Epidermal melanocyte (primary cell): Measurements from ENCODE around the gene ARID4A.
A peak's percentile ranks its signal among the peaks of the same experiment; 100 is the strongest.
"Not testable (repeated sequence)": the region's sequence is repeated elsewhere in the genome, so short reads cannot be mapped to it uniquely, and the experiment has no call there.

ENCODE experiments used
- DNase-seq: peaks from one replicate; pipeline ENCODE4 v3.0.0; 2011; ENCODE audit warnings: low spot score; ENCODE audit not compliant: insufficient read length

ARID4A gene, protein sequence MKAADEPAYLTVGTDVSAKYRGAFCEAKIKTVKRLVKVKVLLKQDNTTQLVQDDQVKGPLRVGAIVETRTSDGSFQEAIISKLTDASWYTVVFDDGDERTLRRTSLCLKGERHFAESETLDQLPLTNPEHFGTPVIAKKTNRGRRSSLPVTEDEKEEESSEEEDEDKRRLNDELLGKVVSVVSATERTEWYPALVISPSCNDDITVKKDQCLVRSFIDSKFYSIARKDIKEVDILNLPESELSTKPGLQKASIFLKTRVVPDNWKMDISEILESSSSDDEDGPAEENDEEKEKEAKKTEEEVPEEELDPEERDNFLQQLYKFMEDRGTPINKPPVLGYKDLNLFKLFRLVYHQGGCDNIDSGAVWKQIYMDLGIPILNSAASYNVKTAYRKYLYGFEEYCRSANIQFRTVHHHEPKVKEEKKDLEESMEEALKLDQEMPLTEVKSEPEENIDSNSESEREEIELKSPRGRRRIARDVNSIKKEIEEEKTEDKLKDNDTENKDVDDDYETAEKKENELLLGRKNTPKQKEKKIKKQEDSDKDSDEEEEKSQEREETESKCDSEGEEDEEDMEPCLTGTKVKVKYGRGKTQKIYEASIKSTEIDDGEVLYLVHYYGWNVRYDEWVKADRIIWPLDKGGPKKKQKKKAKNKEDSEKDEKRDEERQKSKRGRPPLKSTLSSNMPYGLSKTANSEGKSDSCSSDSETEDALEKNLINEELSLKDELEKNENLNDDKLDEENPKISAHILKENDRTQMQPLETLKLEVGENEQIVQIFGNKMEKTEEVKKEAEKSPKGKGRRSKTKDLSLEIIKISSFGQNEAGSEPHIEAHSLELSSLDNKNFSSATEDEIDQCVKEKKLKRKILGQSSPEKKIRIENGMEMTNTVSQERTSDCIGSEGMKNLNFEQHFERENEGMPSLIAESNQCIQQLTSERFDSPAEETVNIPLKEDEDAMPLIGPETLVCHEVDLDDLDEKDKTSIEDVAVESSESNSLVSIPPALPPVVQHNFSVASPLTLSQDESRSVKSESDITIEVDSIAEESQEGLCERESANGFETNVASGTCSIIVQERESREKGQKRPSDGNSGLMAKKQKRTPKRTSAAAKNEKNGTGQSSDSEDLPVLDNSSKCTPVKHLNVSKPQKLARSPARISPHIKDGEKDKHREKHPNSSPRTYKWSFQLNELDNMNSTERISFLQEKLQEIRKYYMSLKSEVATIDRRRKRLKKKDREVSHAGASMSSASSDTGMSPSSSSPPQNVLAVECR

DNA sequence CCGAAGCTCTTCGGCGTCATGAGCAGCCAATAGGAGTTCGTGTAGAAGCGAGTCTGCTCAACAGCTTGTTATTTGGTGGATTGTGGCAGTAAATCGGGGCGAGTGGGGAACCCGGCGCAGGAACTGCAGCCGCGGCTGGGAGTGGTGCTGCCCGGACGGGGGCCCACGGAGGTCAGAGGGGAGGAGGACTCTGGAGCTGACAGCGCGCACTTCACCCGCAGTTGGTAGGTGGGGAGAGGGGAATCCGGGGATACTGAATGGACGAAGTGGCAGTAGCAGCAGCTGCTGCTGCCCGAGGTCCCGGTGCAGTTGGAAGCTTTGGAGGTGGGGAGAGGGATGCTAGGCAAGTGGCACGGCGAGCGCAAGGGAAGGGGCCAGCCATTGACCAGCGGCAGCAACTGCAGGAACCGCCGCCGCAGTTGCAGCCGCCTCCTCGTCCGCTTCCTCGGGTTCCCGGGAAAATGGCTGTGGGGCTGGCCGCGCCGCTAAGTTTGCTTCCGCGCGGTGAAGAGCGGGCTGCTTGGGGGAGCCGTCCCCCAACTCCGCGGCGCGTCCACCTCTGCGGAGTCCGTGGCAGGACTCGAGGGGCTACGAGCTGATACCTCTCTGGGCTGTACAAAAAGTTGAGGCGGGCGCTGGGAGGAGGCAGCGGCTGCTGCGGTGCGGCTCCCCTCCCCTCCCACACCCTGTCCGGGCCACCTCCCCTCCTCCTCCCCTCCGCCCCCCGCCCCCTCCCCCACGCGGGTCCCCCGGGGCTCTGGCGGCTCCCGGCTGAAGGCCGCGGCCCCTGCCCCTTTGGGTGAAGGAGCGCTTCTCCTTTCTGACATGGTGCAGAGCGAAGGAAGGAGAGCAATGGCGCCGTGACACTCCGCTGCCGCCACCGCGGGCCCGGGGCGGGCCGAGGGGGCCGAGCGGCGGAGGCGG, at the start of gene ARID4A:
Gene ARID4A (plus strand): TSS at position 79 of the 924 bp plus-strand sequence. CDS start 1,300 bp downstream, outside the sequence.
- no peak for DNase-seq

DNA sequence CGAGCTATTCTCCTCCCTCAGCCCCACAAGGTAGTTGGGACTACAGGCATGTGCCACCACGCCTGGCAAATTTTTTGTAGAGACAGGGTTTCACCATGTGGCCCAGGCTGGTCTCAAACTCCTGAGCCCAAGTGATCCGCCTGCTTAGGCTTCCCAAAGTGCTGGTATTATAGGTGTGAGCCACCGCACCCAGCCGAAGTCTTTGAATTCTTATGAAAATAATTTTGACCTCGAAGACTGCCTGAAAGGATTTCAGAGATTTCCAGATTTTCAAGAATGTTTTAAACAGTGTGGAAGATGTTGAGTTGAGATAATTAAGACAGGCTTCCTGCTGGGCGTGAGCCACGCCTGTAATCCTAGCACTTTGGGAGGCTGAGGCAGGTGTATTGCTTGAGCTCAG, 48.7 kb upstream of the ARID4A start:
- DNase-seq: no peak

DNA sequence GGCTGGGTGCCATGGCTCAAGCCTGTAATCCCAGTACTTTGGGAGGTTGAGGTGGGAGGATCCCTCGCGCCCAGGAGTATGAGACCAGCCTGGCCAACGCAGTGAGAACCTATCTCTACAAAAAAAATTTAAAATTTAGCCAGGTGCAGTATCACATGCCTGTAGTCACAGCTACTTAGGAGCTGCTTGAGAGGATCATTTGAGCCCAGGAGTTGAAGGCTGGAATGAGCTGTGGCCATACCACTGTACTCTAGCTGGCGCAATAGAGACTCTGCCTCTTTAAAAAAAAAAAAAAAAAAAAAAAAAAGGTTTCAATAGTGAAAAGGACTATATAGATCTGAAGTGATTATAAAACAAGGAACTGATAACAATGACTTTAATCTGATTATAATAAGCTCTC, 40.2 kb upstream of the ARID4A start:
- DNase-seq: no peak

DNA sequence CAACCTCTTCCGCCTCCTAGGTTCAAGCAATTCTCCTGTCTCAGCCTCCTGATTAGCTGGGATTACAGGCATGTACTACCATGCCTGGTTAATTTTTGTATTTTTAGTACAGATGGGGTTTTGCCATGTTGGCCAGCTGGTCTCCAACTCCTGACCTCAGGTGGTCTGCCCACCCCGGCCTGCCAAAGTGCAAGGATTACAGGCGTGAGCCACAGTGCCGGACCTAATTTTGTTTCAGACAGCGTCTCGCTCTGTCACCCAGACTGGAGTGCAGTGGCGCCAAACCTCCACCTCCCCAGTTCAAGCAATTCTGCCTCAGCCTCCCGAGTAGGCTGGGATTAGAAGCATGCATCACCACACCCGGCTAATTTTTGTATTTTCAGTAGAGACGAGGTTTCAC, 36.4 kb upstream of the ARID4A start:
- DNase-seq: not testable (repeated sequence)

DNA sequence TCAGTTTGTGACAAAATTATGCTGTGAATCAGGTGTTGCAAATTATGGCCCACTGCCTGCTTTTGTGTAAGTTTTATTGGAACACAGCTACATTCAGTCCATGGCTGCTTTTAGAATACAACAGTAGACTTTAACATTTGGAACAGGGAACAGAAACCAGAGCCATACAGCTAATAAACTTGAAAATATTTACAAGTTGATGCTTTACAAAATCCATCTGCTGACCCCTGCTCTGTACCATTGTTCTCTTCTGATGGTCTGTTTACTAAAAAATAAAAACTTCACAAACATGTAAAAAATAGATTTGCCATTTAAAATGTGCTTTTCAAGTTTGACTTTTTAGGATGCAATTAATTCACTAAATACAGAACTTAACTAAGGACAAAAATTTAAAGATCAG, 33.0 kb upstream of the ARID4A start:
- DNase-seq: no peak

DNA sequence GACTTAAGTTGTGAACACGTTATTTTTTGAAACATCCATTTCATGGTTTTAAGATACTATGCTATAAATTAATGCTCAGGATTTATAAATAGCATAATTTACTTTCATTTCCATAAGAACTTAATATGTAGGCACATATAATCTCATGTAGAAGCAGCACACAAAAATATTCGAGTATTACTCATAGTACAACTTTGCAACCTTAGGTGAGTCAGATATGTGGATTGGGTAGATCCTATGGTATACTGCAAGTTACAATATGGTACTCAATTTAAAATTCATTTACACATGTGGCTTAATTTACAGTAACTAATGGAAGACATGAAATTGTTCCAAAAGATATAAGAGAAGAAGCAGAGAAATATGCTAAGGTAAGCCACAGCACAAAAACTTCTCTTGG, 27.7 kb upstream of the ARID4A start:
- DNase-seq: no peak

DNA sequence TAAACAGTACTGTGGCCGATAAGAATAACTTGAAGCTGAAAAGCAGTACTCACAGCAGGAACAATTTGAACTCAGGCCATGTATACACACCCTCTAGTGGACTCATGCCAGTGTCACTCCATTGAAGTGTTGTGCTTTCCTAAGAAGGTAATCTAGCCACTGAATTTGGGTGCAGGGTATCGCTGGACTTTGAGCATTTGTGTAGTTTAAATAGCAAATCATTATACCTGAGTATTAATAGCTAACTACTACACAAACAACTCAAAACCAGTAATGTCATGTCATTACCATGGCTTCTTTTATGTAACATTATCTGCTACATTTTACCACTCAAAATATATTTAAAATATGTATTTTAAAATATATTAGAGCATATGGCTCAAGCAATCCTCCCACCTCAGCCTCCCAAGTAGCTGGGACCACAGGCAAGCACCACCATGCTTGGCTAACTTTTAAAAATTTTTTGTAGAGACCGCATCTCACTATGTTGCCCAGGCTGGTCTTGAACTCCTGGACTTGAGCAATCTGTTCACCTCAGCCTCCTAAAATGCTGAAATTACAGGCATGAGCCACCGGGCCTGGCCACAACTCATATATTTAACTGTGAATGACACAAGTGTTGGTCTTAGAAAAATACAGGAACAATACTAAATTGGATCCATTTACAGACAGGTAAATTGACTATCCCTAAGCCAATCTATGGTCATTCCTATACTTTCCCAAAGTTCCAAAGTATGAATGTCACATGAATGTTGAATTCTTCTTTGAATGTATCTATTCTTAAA, 25.6 kb upstream of the ARID4A start:
- DNase-seq: no peak

DNA sequence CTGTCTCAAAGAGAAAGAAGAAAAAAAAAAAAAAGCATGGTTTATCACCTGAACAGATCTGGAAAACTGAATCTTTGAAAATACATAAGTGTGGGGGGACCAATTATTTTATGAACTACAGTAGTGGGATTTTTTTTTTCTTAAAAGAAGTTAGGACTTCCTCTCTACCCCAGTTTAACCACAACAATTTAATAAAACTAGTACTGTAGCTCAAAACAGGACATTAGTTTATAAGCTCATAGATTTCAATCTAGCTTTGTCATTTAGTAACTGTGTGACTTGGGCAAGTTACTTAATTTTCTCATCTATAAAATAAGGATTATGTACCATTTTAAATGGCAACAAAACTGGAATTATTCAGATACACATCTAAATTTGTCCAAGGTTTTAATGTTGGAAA, 23.5 kb upstream of the ARID4A start:
- DNase-seq: no peak

DNA sequence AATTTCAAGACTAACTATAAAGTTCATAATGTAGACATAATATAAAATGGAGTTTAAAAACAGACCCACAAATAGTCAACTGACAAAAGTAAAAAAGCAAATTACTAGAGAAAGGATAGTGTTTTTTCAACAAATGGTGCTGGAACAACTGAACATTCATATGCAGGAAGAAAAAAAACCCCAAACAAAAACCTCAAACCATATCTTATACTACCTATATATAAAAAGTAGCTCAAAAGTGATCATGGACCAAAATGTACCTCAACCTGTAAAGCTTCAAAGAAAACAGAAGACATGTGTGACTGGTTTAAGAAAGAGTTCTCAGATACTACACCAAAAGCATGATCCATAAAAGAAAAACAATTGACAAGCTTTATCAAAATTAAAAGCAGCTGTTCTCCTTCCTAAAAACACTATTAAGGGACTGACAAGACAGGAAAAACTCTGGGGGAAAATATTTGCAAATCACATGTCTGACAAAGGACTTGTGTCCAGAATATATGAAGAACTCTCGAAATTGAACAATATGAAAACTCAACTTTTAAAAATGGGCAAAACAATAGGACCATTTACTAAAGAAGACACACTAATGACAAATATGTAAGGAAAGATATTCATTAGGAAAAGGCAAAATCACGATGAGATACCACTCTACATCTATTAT, 22.7 kb upstream of the ARID4A start:
- no peak for DNase-seq

DNA sequence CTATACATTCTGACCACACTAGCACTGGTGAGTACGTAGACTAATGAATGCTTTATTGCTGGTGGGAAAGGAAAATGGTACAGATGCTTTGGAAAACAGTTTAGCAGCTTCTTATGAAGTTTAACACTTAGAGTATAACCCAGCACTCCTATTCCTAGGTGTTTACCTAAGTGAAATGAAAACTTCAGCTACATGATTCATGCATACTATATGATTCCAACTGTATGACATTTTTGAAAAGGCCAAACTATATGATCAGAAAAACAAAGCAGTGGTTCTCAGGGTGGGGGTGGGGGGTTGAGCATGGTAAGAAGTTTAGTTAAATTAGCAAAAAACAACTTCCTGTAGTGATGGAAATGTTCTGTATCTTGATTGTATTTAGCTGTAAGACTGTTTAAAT, 22.1 kb upstream of the ARID4A start:
- DNase-seq: no peak

DNA sequence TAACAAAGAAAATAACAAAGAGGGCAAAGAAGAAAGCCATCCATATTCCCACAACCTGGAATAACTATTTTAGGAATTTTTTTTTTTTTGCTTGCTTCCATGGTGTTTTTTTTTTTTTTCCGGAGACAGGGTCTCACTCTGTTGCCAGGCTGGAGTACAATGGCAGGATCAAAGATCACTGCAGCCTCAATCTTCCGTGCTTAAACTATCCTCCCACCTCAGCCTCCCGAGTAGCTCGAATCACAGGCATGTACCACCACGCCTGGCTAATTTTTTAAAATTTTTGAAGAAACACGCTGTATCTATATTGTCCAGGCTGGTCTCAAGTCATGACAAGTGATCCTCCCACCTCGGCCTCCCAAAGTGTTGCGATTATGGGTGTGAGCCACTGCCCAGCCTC, 20.2 kb upstream of the ARID4A start:
- DNase-seq: no peak

DNA sequence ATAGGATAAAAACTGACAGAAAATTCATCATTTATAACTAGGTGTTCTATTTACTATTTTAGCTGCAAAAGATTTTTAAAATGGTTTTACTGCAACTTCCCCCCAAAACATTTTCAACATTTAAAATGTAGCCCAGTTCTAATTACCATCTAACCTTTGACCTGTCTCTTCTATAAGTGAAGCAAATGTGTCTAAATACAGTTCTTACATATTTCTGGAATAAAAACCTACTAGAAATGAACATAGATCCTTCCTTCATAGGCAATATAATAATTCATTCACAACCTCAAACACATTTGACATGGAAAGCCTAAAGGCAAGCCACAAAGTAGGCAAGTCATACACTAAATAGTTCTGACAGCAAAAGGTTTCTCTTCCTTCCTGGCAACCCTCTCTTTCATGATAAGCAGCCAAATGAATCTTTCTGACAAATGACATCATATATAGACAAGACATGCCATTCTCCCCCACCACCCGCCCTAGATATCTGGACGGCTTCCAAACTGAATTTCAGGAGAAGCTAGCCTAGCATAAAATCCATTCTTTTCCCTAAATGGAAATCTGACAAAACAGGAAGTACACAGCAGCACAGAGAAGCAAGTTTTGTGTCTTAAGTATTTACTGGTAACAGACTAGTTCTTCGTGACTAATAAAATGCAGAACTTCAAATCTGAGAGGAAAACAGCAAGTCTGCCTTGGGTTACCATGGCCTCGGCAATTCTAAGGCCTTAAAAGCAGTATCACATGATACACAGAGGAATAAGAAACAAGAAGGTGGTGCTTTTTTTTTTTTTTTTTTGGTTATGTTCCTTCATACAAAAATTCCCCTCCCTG, 17.2 kb upstream of the ARID4A start:
- peak; percentile 84 for DNase-seq

DNA sequence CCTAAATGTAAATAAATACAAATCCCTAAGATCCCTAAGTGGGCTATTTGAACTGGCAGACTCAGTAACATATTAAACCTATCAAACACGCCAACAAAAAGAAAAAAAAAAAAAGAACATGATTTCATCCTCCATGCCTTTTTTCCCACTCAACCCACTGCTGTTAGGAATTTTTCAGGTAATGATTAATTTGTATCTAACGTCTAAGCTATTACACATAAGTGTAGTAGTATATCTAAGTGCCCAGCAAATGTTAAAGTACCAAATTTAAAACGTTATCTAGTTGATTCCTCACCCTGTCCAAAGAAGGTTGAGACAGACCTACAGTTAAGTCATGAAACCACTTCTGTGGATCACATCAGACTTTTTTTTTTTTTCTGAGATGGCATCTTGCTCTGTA, 16.4 kb upstream of the ARID4A start:
- no peak for DNase-seq

DNA sequence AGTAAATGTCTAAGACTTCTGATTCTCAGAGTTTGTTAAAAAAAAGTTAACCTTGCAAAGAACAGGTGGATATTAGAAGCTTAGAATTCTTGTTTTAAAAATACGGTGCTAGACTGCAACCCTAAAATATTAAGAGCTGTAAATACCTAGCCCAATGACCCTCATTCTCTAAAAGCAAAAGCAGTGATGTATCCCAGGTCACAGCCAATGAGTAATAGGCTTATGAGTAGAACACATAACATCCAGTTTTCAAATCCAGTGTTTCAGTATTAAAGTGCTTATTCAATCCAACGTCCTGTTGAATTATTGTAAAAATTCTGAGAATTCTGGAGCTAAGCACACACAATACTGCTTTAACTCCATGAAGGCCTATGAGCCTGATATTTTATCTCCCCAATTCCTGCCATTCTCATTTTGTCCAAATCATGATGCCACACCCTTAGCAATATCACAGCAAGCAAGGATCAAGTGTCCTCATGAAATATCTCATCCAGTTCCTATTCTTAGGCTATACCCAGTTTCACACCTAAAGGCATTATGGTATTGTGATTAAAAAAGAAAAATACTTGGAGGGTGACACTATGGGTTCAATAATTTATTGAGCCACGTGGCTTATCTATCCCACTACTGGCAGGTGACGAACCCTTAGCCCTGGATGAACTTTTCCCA, 15.3 kb upstream of the ARID4A start:
- no peak for DNase-seq

DNA sequence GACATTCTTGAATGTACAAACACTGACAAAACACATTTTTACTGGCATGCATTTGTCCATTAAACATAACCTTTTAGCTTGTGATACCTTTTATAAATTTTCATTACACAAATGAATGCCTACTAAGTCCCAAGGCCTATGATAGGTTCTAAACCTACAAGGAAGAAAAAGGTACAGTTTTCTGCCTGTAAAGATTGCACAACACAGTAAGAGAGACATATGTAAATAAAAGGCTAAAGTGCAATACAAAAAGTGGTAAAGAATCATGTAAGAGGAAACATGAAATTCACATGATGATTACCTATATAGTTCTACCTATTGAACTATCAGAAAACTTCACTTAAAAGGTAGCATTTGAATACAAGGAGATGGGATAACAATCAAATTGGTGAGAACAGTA, 14.6 kb upstream of the ARID4A start:
- DNase-seq: no peak

DNA sequence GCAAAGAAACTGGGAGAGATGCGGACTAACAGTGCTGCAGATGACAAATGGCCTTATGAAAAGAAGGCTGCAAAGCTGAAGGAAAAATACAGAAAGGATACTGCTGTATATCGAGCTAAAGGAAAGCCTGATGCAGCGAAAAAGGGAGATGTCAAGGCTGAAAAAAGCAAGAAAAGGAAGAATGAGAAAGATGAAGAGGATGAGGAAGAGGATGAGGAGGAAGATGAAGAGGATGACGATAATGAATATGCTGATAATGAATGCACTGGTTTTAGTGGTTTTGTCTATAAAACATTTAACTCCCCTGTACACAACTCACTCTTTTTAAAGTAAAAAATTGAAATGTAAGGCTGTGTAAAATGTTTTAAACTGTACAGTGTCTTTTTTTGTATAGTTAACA, 13.2 kb upstream of the ARID4A start:
- DNase-seq: no peak

DNA sequence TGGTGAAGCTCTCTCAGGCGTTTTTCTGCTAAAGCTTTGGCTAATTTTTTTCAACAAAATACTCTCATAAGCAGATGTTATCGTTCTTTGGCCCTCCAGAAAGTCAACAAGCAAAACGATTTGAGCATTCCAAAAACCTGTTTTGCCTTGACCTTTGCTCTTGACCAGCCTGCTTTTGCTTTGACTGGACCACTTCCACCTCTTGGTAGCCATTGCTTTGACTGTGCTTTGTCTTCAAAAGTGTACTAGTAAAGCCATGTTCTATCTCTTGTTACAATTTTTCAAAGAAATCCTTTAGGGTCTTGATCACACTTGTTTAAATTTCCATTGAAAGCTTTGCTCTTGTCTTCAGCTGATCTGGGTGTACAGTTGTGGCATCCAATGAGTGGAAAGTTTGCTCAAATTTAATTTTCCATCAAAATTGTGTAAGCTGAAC, 10.7 kb upstream of the ARID4A start:
- no peak for DNase-seq
